Measurements from ENCODE around the gene CACNA2D3.

DNA sequence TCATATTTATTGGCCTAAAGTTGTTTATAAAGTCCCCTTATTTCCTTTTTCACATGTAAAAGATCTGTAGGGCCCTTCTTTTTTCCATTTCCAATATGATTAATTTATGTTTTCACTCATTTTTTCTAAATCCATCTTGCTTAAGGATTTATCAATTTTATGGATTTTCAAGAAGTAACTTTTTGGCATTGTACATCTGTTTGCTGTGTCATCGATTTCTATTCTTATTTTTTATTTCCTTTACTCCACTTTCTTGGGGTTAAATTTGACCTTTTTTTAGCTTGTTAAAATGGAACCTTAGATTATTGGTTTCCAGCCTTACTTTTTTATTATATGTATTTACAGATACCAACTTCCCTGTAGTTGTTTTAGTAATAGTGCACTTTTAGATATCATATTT lies 597.6 kb downstream of the CACNA2D3 start:
- no peak for TF ChIP-seq EZH2 (IDR thresholded peaks at IDR 0.05; ENCODE audit: insufficient read depth, poor library complexity, severe bottlenecking)
- TF ChIP-seq EZH2phosphoT487 (IDR thresholded peaks at IDR 0.05; ENCODE audit: insufficient read depth, low read depth), result no peak
